Right lung (tissue), 5 donors: ENCODE data around the gene KRT14. TPM values are rescaled to one million over a fixed set of nuclear protein-coding genes. Genes with fewer than 3 reads are reported as not detected.
"Not testable (repeated sequence)": the region's sequence is repeated elsewhere in the genome, so short reads cannot be mapped to it uniquely, and the experiment has no call there.

Experiments
- DNase-seq, 2 donors: peaks; one replicate each; pipeline ENCODE4 v3.0.0-alpha.2; 2013
- polyA plus RNA-seq, 5 donors: library from polyadenylated mRNA; unstranded; fragments of 120-200 nt; gene quantifications; one replicate each; pipeline versions ENCODE4 v1.2.1 to v1.2.3, GENCODE V29; 2013; ENCODE audit warnings: inconsistent platforms in 1 of 5, low replicate concordance in 1 of 5; ENCODE audit not compliant: insufficient read length in 5 of 5, insufficient read depth in 1 of 5

KRT14 gene
- polyA plus RNA-seq, 5 donors: 0.55 to 2.1 (median 0.87) TPM

GRCh38 chr17:41579484-41580243 is 7.0 kb downstream of the KRT14 start:
- peak; percentile 56 to 75 for DNase-seq

GRCh38 chr17:41578971-41579370 is 7.7 kb downstream of the KRT14 start:
- no peak for DNase-seq

- DNase-seq: no peak
Measured at GRCh38 chr17:41578538-41578937, 8.2 kb downstream of the KRT14 start.

- not testable (repeated sequence) for DNase-seq
Measured at GRCh38 chr17:41576740-41577139, 10.0 kb downstream of the KRT14 start.

GRCh38 chr17:41575336-41575735 is 11.4 kb downstream of the KRT14 start:
- DNase-seq: no peak

- no peak for DNase-seq
Measured at GRCh38 chr17:41571561-41572434, 14.9 kb downstream of the KRT14 start, which contains the start of gene KRT9. Gene KRT9 (minus strand): TSS chr17:41572059. CDS start chr17:41571992, 67 bp downstream.

- no peak for DNase-seq
Measured at GRCh38 chr17:41567317-41567716, 19.4 kb downstream of the KRT14 start.

GRCh38 chr17:41565338-41565737 is 21.4 kb downstream of the KRT14 start:
- DNase-seq: no peak

GRCh38 chr17:41563607-41564170 is 23.0 kb downstream of the KRT14 start:
- no peak for DNase-seq

- DNase-seq: no peak
Measured at GRCh38 chr17:41561554-41561953, 25.1 kb downstream of the KRT14 start.

- DNase-seq: no peak
Measured at GRCh38 chr17:41559548-41559947, 27.1 kb downstream of the KRT14 start.

- no peak for DNase-seq
Measured at GRCh38 chr17:41556931-41557330, 29.8 kb downstream of the KRT14 start.

GRCh38 chr17:41556306-41556705 is 30.4 kb downstream of the KRT14 start:
- DNase-seq: no peak

GRCh38 chr17:41555105-41555887 is 31.4 kb downstream of the KRT14 start:
- no peak for DNase-seq

- no peak for DNase-seq
Measured at GRCh38 chr17:41553987-41554680, 32.6 kb downstream of the KRT14 start.

GRCh38 chr17:41553176-41553575 is 33.5 kb downstream of the KRT14 start:
- no peak for DNase-seq

- DNase-seq: no peak
Measured at GRCh38 chr17:41552455-41552854, 34.2 kb downstream of the KRT14 start.

- no peak for DNase-seq
Measured at GRCh38 chr17:41551365-41551764, 35.3 kb downstream of the KRT14 start.

GRCh38 chr17:41549596-41550039 is 37.1 kb downstream of the KRT14 start:
- DNase-seq: no peak

- DNase-seq: peak; percentile 59 to 74
Measured at GRCh38 chr17:41548844-41549595, 37.7 kb downstream of the KRT14 start.
